HCT116 (cell line): ENCODE results near the gene CPS1. TPM values are rescaled to one million over a fixed set of nuclear protein-coding genes. Genes with fewer than 3 reads are reported as not detected.

Source experiments
- ATAC-seq: fragments of 200-7000 bp; cut with Tn5 transposase; 2 replicates; pipeline ENCODE4 v1.9.1; 2020; ENCODE audit warnings: mild to moderate bottlenecking, moderate library complexity
- BruUV-seq: library from RNA; stranded (reverse); fragments of 400-500 nt; replicated peaks from 2 replicates; lab custom pipeline; 2021; lab: Mats Ljungman, UMichigan
- CTCF ChIA-PET: fragments of 300-600 bp; sonication (Branson Sonifier 250); formaldehyde crosslinking; loops from one replicate; lab custom pipeline; 2021; ENCODE audit warnings: antibody characterized with exemption; lab: Charles Lee
- POLR2A ChIA-PET: fragments of 300-600, 350-600 bp; sonication (Branson Sonifier 250); formaldehyde crosslinking; loops from one replicate; lab custom pipeline; 2021; ENCODE audit warnings: antibody characterized with exemption; lab: Charles Lee
- RAD21 ChIA-PET, 2 experiments: fragments of 300-600 bp; sonication (Branson Sonifier 250); formaldehyde crosslinking; loops; one replicate each; lab custom pipeline; 2023; ENCODE audit warnings: low total read pairs in 2 of 2; ENCODE audit not compliant: uncharacterized antibody in 2 of 2, unreplicated experiment in 2 of 2, low non-redundant PET in 1 of 2; lab: Charles Lee
- DNase-seq: peaks from one replicate; pipeline ENCODE4 v3.0.0-alpha.2; 2010; ENCODE audit warnings: low read depth, low spot score
- H2AFZ ChIP-seq: fragments of 200-600 bp; shearing (Covaris generic), sonication (generic); 2 replicates; pipeline ENCODE4 v1.6.1; 2017; ENCODE audit warnings: low read depth, mixed run types, mixed read lengths, antibody characterized with exemption, low read length; ENCODE audit not compliant: poor library complexity, severe bottlenecking
- H3K27ac ChIP-seq: 2 replicates; pipeline ENCODE4 v1.5.1; 2012; ENCODE audit warnings: low read depth, low read length
- H3K27me3 ChIP-seq: fragments of 200-600 bp; sonication (generic); 2 replicates; pipeline ENCODE4 v1.6.1; 2016; ENCODE audit warnings: mixed run types, low read length, mixed read lengths; ENCODE audit not compliant: insufficient read depth
- H3K36me3 ChIP-seq, 2 experiments: fragments of 200-500 bp in 1 of 2; fragments of 200-600 bp in 1 of 2; sonication (Bioruptor generic) in 1 of 2; sonication (generic) in 1 of 2; 2 replicates each; pipeline versions ENCODE4 v1.5.1 to v1.6.1; 2014 to 2016; ENCODE audit warnings: low read length in 2 of 2, inconsistent platforms in 1 of 2, mixed read lengths in 1 of 2, mixed run types in 1 of 2; ENCODE audit not compliant: insufficient read depth in 2 of 2, control insufficient read depth in 1 of 2
- H3K4me1 ChIP-seq, 2 experiments: fragments of 200-600 bp in 1 of 2; sonication (generic) in 1 of 2; 2 replicates each; pipeline versions ENCODE4 v1.5.1 to v1.6.1; 2012 to 2017; ENCODE audit warnings: low read length in 2 of 2, inconsistent platforms in 1 of 2, mild to moderate bottlenecking in 1 of 2, mixed read lengths in 1 of 2, mixed run types in 1 of 2, moderate library complexity in 1 of 2; ENCODE audit not compliant: insufficient read depth in 2 of 2, control insufficient read depth in 1 of 2
- H3K4me2 ChIP-seq: fragments of 200-600 bp; sonication (generic); 2 replicates; pipeline ENCODE4 v1.6.1; 2017; ENCODE audit warnings: mixed run types, low read length, mixed read lengths
- H3K4me3 ChIP-seq, 2 experiments: fragments of 200-600 bp in 1 of 2; sonication (generic) in 1 of 2; replicated peaks in 1 of 2; 2 replicates each; pipeline ENCODE4 v1.5.1; 2011 to 2016; ENCODE audit warnings: low read length in 2 of 2, control low read depth in 1 of 2, low read depth in 1 of 2, mild to moderate bottlenecking in 1 of 2, mixed read lengths in 1 of 2, mixed run types in 1 of 2
- H3K79me2 ChIP-seq: fragments of 200-600 bp; sonication (generic); 2 replicates; pipeline ENCODE4 v1.6.1; 2017; ENCODE audit warnings: mild to moderate bottlenecking, mixed run types, low read length, moderate library complexity, mixed read lengths; ENCODE audit not compliant: insufficient read depth
- H3K9ac ChIP-seq: fragments of 200-600 bp; sonication (generic); 2 replicates; pipeline ENCODE4 v1.6.1; 2016; ENCODE audit warnings: low read length, mixed read lengths
- H3K9me2 ChIP-seq: fragments of 200-600 bp; sonication (generic), shearing (Covaris generic); 2 replicates; pipeline ENCODE4 v1.6.1; 2017; ENCODE audit warnings: mixed run types, mild to moderate bottlenecking, moderate library complexity; ENCODE audit not compliant: insufficient read depth
- H3K9me3 ChIP-seq, 2 experiments: fragments of 200-500 bp in 1 of 2; fragments of 200-600 bp in 1 of 2; sonication (Bioruptor generic) in 1 of 2; sonication (generic) in 1 of 2; 2 replicates each; pipeline ENCODE4 v1.6.1; 2014 to 2017; ENCODE audit warnings: low read length in 2 of 2, mixed read lengths in 2 of 2, inconsistent platforms in 1 of 2, low read depth in 1 of 2, mild to moderate bottlenecking in 1 of 2, mixed run types in 1 of 2, moderate library complexity in 1 of 2; ENCODE audit not compliant: control insufficient read depth in 1 of 2, insufficient read depth in 1 of 2
- H4K20me1 ChIP-seq: fragments of 200-600 bp; sonication (generic), shearing (Covaris generic); 2 replicates; pipeline ENCODE4 v1.6.1; 2017; ENCODE audit warnings: mixed run types, mild to moderate bottlenecking, moderate library complexity; ENCODE audit not compliant: insufficient read depth
- ATF3 ChIP-seq: IDR thresholded peaks from 2 replicates; pipeline ENCODE4 v1.6.1; 2012
- CTCF ChIP-seq, 3 experiments: fragments of 200-600 bp in 1 of 3; sonication (generic) in 1 of 3; IDR thresholded peaks in 2 of 3; conservative IDR thresholded peaks in 1 of 3; 2 replicates each; pipeline ENCODE4 v1.5.1; 2012 to 2017; ENCODE audit warnings: low read depth in 2 of 3, low read length in 2 of 3, antibody characterized with exemption in 1 of 3, borderline replicate concordance in 1 of 3, control low read depth in 1 of 3, mild to moderate bottlenecking in 1 of 3, mixed read lengths in 1 of 3, mixed run types in 1 of 3, moderate library complexity in 1 of 3; ENCODE audit not compliant: insufficient read depth in 1 of 3
- ELF1 ChIP-seq: IDR thresholded peaks from 2 replicates; pipeline ENCODE4 v1.6.1; 2012; ENCODE audit warnings: low read depth, borderline replicate concordance
- EZH2 ChIP-seq: fragments of 200-600 bp; sonication (generic); IDR thresholded peaks from 2 replicates; pipeline ENCODE4 v1.6.1; 2017; ENCODE audit warnings: antibody characterized with exemption, mixed run types
- EZH2phosphoT487 ChIP-seq: fragments of 200-600 bp; IDR thresholded peaks from 2 replicates; pipeline ENCODE4 v1.6.1; 2018; ENCODE audit warnings: antibody characterized with exemption, borderline replicate concordance
- FOSL1 ChIP-seq: IDR thresholded peaks from 2 replicates; pipeline ENCODE4 v1.6.1; 2012; ENCODE audit warnings: low read depth
- JUND ChIP-seq: IDR thresholded peaks from 2 replicates; pipeline ENCODE4 v1.6.1; 2012
- MAX ChIP-seq: IDR thresholded peaks from 2 replicates; pipeline ENCODE4 v1.6.1; 2012
- RAD21 ChIP-seq: IDR thresholded peaks from 2 replicates; pipeline ENCODE4 v1.6.1; 2012; ENCODE audit warnings: low read depth, mild to moderate bottlenecking
- SP1 ChIP-seq: IDR thresholded peaks from 2 replicates; pipeline ENCODE4 v1.6.1; 2012; ENCODE audit warnings: low read depth
- SRF ChIP-seq: IDR thresholded peaks from 2 replicates; pipeline ENCODE4 v1.6.1; 2012; ENCODE audit warnings: low read depth
- TCF7L2 ChIP-seq: IDR thresholded peaks from 2 replicates; pipeline ENCODE4 v1.7.0; 2011; ENCODE audit warnings: borderline replicate concordance, inconsistent platforms; ENCODE audit not compliant: insufficient read depth, insufficient read length; ENCODE audit errors: extremely low read depth
- ZFX ChIP-seq: fragments of 450-650 bp; IDR thresholded peaks from 2 replicates; pipeline ENCODE4 v1.6.1; 2017
- intact Hi-C: fragments of 100-400 bp; cut with micrococcal nuclease; formaldehyde crosslinking; loops from 2 replicates; pipeline ENCODE4 v1.10.0; 2022
- total RNA-seq: library from RNA; stranded (reverse); gene quantifications from one replicate; pipeline ENCODE4 v1.2.1, GENCODE V29; 2021; ENCODE audit not compliant: unreplicated experiment

CPS1 gene
- total RNA-seq, 1 experiment from 2014 or later, result 37.5 TPM

DNA sequence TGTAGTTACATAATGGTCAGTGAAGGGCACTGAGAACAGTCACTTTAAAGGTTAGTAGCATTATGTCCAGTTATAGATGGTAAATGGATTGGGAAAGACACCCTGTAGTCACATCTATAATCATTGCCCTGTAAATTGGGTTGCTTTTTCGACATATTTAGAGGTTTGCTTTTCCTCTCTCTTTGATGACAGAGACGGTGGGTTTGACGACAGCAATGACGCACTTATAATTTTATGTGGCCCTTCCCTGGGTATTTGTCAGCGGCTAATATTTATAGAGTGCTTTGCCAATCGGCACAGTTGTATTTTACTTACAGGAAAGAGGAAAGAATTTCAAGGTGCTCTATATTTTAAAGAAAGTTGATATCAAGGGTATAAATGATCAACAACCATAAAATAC lies 2.8 kb downstream of the CPS1 start:
- Histone ChIP-seq H3K79me2 (no peaks in the 10 kb centered on the region), H3K9ac (no peak overlapping the region), H3K9me3 (no peaks in the 10 kb centered on the region), H3K27ac (no peak overlapping the region), H3K4me2 (no peak overlapping the region), H3K27me3 (no peaks in the 10 kb centered on the region), H4K20me1 (no peaks in the 10 kb centered on the region), H3K36me3 (no peaks in the 10 kb centered on the region), H3K4me1 (no peaks in the 10 kb centered on the region), H3K4me3 (no peak overlapping the region), H3K9me2 (no peaks in the 10 kb centered on the region), H2AFZ (no peak overlapping the region)
- intact Hi-C loops, result no loop called here
- ATAC-seq (no peak), DNase-seq (no peak)
- no TSS peak for BruUV-seq
- ChIA-PET RAD21 (no interaction called here), POLR2A (no interaction called here), CTCF (no interaction called here)
- TF ChIP-seq RAD21 (no peak), ATF3 (no peak), SP1 (no peak), EZH2phosphoT487 (no peak), SRF (no peak), JUND (no peak), ELF1 (no peak), ZFX (no peak), FOSL1 (no peak), CTCF (IDR thresholded peaks at IDR 0.05 in 2 of 3, conservative IDR thresholded peaks at IDR 0.05 in 1 of 3; ENCODE audit: borderline replicate concordance in 1 of 3, insufficient read depth in 1 of 3, low read depth in 2 of 3, low read length in 2 of 3) (no peak), MAX (no peak), EZH2 (no peak), TCF7L2 (no peak)
